G401 (cell line): ENCODE data around the gene TOB1. TPM values are rescaled to one million over a fixed set of nuclear protein-coding genes. Genes with fewer than 3 reads are reported as not detected.
A peak's percentile ranks its signal among the peaks of the same experiment; 100 is the strongest.

Experiments
- DNase-seq: peaks from one replicate; pipeline ENCODE4 v3.0.0-alpha.2; 2015; ENCODE audit warnings: low spot score
- in situ Hi-C: cut with HindIII; loops from 2 replicates; pipeline ENCODE4 v1.10.0; 2016; ENCODE audit warnings: low sequenced_read_pairs, mixed read lengths
- total RNA-seq: library from RNA; depleted of rRNA; stranded (reverse); fragments of >200 nt; shearing (Covaris generic); gene quantifications from 2 replicates; pipeline ENCODE4 v1.2.3, GENCODE V29; 2014; rRNA removed

The TOB1 gene, protein sequence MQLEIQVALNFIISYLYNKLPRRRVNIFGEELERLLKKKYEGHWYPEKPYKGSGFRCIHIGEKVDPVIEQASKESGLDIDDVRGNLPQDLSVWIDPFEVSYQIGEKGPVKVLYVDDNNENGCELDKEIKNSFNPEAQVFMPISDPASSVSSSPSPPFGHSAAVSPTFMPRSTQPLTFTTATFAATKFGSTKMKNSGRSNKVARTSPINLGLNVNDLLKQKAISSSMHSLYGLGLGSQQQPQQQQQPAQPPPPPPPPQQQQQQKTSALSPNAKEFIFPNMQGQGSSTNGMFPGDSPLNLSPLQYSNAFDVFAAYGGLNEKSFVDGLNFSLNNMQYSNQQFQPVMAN
- total RNA-seq, result 18.5 and 26.4 TPM in 2 replicates

DNA sequence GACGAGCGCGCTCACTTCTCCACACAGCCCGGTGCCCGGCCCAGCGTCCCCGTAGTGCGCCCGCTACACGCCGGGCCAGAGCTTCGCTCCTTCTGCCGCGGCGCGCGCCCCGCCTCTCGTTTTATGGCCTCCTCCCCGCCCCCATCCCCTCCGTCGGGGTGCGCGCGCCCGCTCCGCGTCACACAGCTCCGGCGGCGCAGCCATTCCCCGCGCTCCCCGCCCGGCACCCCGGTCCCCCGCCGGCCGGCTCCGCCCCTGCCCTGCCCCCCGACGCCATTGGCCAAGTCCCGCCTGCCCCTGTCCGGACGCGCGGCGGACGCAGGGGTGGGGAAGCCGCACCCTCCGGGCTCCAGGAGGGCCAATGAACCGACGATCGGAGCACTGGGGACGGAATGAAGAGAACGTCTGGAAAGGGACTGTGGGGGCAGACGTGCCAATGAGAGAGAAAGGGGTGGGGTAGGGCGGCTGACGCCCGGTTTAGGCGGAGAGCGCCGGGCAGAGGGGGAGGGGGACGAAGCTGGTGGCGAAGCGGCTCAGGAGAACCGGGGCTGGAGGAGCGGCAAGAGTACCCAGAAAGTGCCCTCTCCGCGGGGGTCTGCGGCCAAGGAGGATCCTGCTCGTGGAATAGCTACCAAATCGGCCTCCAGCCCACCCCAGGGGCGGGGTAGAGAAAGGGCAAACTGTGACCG, at the start of gene TOB1:
TOB1 (minus strand) TSS at position 94 of the 689 bp plus-strand sequence. CDS start 2,337 bp downstream, outside the sequence.
- DNase-seq, result peak; percentile 98
- in situ Hi-C loops, result no loop called here

DNA sequence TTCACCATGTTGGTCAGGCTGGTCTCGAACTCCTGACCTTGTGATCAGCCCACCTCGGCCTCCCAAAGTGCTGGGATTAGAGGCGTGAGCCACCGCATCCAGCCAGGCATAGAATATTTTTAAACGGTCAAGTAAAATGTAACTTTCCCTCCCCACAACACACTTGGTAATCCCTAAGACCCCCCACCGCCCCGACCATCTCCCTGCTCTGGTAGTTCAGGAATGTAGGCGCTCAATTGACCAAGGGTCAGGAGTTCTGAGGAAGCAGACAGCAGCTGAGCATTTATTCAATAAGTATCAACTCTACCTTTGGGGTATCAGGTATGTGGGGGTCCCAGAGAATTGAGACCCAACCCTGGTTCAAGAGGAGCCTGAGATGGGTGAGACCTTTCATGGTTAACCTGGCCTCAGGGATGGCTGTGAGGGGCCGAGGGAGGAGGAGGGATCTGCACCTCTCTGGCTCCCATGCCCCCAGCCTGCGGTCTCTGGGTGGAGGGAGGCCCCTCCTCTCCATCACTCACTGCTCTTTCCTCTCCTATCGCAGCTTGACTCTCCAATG, 48.4 kb upstream of the TOB1 start:
- DNase-seq, result no peak

GRCh38 chr17:50913120-50913519, 47.0 kb upstream of the TOB1 start:
- no peak for DNase-seq
- in situ Hi-C loops, result no loop called here

More for the DNA sequence above, 48.4 kb upstream of the TOB1 start:
- in situ Hi-C loops, result no loop called here

DNA sequence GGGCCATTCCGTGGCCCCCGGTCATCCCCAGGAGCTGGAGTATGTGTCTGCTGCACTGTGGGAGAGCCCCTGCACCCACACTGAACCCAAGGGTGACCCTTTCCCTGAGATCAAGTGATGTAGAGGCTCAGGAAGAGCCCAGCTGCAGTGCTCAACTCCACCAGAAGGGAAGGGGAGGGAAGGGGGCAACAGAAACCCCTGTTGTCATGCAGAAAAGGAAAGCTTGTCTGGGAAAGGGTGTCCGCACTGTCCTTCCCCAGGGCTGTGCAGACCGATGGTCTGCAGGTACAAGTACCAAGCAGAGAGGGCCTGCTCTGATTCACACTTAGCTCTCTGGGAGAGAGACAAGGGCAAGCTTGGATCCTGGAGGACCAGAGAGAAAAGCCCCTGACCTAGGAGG, 45.7 kb upstream of the TOB1 start:
- in situ Hi-C loops, result no loop called here
- no peak for DNase-seq

DNA sequence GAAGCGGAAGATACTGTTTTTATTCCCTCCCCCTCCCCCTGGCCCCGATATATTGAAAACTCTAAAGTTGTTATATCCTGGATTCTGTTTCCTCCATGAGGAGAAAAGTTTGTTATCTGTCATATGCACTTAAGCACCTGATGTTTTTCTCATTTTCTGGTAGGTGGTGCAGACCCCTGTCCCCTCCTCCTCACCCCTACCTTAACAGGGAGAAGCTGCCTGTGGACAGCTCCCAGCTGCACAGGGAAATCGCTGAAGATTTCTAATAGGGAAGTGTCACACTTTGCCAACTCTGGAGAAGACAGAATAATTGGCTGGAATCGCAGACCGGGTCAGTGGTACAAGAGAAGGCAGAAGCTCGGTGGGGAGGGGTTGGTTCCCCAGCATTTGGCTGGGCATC, 45.3 kb upstream of the TOB1 start:
- DNase-seq, result no peak
- in situ Hi-C loops, result no loop called here

DNA sequence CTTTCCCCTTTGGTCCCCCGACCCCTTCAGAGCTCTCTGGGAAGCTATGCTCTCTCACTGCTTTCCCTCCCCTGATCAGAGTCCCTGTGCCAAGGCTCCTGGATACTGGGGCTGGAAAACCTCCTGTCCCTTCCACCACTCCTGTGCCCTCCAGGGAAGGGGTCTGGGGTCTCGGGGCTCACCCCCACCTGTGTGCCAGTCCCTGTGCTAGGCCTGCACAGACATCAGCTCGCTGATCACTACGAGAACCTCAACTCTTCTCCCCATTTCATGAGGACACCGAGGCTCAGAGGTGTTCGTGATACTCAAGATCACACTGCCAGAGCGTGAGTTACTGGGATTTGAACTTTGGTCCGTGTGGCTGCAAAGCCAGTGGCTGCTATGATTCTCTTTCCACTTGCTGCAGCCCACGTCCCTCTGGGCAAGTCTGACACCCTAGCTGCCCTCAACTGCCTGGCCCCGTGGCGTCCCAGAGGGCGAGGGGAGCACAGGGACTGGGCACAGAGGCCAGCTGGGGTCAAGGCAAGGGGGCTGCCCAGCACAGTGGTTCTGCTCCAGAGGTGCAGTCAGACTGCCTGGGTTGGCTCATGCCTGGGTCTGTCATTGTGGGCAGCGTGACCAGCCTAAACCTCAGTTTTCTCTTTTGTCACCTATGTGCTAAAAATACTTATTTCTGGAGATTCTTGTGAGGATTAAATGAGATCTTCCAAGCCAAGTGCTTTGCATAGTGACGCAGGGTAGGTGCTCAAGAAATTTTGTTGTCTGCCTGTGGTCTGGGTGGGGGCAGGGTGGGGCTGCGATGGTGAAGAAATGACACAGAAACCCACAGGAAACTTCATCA, 43.8 kb upstream of the TOB1 start:
- DNase-seq, result no peak
- in situ Hi-C loops, result no loop called here

- in situ Hi-C loops, result no loop called here
Measured at GRCh38 chr17:50908860-50909764, 43.0 kb upstream of the TOB1 start.

GRCh38 chr17:50908140-50908859, 42.1 kb upstream of the TOB1 start:
- DNase-seq, result no peak
- in situ Hi-C loops, result no loop called here

More at GRCh38 chr17:50908860-50909764, 43.0 kb upstream of the TOB1 start:
- no peak for DNase-seq

DNA sequence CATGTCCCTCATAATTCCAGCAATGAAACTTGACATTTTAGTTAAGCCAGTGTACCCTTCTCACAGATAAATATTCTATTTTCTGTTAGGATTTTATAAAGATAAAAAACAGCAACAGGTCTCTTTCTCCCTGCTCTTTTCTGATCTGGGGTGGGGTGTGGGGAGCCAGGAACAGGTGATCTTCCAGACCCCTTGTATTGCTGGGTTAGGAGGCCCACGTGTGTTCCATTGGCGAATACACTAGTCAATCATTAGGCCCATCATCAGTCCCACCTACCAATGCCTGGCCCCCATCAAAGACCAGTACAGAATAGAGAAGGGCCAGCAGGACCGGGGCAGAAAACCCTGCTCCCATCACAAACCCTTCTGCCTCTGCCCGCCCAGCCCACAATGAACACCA, 40.3 kb upstream of the TOB1 start:
- in situ Hi-C loops, result no loop called here
- DNase-seq, result no peak

DNA sequence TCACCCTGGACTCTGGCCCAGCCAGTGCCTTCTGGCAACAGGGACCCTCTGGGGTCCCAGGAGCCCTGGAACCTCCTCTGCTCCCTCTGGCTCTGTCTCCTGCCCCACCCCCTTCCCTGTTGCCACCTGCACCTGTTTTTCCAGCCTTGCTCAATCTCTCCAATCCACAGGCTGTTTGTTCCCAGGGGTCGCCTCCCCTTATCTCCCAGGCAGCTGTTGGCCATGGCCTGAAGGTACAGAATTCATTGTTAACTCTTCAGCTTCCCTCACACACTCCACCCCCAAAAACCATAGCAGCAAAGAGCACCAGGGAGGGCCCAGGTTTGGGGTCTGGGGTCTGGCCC, 39.3 kb upstream of the TOB1 start:
- in situ Hi-C loops, result no loop called here
- DNase-seq, result no peak

DNA sequence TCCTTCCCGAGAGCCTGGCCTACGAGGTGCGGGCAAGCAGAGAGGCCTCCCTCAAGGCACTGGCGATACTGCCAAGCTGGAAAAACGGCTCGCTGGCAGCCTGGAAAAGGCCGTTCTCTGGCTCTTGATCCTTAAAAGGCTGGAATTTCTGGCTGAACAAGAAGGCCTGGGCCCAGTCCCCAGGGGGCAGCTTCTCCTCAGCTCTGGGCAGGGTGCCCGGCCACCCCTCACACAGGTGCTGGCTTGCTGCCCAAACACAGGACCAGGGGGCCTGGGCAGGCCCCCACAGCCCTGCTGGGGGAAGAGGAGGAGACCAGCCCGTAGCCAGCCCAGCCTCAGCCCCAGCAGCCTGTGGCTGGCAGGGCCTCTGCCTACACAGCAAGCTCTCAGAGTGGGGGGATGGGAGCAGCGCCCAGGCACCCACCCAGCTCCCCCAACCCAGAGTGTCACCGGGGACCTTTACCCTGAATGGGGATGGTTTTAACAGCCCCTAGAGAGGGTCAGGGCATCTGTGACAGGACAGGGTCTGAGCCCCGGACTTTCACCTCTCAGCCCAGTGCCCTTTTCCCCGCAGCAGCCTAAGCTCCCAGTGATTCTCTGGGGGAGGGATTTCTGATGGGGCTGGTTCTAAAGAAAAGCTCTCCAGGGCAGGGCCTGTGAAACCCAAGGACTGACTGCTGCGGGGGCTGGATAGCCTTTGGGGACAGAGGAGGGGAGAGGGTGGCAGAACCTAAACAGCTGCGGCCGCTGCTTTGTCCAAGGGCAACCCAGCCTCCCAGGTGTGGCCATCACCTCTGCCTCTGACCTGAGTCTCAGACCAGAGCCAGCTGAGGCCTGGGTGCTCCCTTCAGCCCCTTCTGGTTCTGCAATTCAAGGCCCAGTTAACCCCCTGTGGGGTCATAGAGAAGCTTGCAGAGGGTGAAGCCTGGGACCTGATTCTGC, 38.6 kb upstream of the TOB1 start:
- in situ Hi-C loops, result loop anchor here (5.0 kb wide), 1 partner anchor 43 kb away; no protein-coding TSS in a partner anchor
- DNase-seq, result peak; percentile 78

DNA sequence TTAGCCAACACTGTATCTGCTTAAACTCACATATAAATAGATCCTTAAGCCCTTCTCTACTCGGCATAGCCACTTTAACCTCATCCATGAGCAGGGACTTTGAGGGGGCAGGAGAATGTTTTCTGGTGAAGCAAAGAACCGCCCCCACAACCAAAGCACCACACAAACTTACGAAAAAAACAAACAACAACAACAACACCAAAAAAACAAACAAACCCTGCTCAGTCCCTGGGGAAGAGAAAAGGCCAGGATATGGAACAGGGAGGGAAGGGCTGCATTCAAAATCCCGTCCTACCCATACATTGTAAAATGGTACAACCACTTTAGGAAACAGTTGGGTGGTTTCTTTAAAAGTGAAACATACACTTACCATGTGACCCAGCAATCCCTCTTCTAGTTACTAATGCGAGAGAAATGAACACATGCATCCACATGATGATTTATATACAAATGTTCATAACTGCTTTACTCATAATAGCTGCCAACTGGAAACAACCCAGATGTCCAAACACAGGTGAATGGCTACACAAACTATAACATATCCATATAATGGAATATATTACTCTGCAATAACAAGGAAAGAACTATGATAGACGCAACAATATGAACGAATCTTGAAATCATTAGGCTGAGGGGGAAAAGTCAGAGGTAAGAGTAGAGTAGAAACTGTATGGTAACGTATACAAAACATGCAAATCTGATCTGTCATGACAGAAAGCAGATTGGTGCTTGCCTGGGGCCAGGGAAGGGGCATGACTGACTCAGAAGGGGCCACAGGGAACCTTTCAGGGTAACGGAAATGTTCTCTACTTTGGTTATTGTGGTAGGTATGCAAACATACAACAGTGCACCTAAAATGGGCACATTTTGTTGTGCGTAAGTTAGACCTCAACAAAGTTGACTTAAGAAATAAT, 37.7 kb upstream of the TOB1 start:
- in situ Hi-C loops, result loop anchor here (5.0 kb wide), 1 partner anchor 43 kb away; no protein-coding TSS in a partner anchor
- DNase-seq, result no peak

DNA sequence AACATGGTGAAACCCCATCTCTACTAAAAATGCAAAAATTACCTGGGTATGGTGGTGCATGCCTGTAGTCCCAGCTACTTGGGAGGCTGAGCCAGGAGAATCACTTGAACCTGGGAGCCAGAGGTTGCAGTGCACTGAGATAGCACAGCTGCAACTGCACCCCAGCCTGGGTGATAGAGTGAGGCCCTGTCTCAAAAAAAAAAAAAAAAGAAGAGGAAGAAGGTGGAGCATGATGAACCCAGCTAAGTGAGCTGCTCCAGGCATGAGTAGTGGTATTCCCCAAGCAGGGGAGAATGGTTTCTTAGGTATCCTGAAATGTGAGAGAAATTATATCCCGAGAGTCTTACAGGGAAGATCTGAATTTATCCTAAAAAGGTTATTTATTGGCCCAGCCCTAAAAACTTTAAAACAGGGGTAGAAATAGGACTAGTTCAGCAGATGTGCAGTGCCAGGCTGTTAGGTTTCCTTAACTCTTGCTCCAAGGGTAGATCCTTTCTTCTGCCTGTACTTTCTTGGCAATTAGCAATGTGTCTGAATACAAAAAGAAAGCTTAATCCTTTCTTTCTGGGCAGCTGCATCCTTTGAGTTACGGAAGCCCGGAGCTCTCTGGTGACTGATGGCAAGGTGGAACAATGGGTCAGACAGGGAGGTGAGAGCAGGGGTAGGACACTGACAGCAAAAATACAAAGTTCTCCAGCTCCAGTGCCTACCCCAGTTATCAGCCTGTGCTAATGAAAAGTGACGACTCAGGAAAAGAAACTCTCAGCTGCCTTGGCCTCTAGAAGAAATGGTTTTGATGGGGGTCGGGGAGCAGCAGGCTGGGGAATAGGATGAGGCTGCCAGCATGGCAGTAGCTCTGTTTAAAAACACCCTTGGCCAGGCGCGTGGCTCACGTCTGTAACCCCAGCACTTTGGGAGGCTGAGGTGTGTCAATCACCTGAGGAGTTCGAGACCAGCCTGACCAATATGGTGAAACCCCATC, 36.5 kb upstream of the TOB1 start:
- DNase-seq, result no peak
- in situ Hi-C loops, result loop anchor here (5.0 kb wide), 1 partner anchor 45 kb away; no protein-coding TSS in a partner anchor

- in situ Hi-C loops, result loop anchor here (5.0 kb wide), 1 partner anchor 47 kb away; no protein-coding TSS in a partner anchor
- DNase-seq, result no peak
Measured at GRCh38 chr17:50900383-50900892, 34.3 kb upstream of the TOB1 start.
